Hepatocyte (in vitro differentiated cells): ENCODE results near the gene NETO1. TPM values are rescaled to one million over a fixed set of nuclear protein-coding genes. Genes with fewer than 3 reads are reported as not detected.

Source experiments
- DNase-seq: peaks from one replicate; pipeline ENCODE4 v3.0.0-alpha.2; 2016; ENCODE audit warnings: low spot score
- H2AFZ ChIP-seq: fragments of 200-600 bp; sonication (generic); 2 replicates; pipeline ENCODE4 v1.6.0; 2016; ENCODE audit warnings: antibody characterized with exemption, mild to moderate bottlenecking
- H3K27ac ChIP-seq: fragments of 200-600 bp; sonication (generic); 2 replicates; pipeline ENCODE4 v1.5.1; 2016; ENCODE audit warnings: mild to moderate bottlenecking
- H3K27me3 ChIP-seq: fragments of 200-600 bp; sonication (generic); 2 replicates; pipeline ENCODE4 v1.6.1; 2016
- H3K36me3 ChIP-seq: fragments of 200-600 bp; sonication (generic); replicated peaks from 2 replicates; pipeline ENCODE4 v1.5.1; 2016; ENCODE audit warnings: low read depth; ENCODE audit not compliant: insufficient read depth
- H3K4me1 ChIP-seq: fragments of 200-600 bp; sonication (generic); 2 replicates; pipeline ENCODE4 v1.5.1; 2016; ENCODE audit warnings: mild to moderate bottlenecking, moderate library complexity; ENCODE audit not compliant: insufficient read depth
- H3K4me2 ChIP-seq: fragments of 200-600 bp; sonication (generic); 2 replicates; pipeline ENCODE4 v1.6.0; 2016
- H3K4me3 ChIP-seq: fragments of 200-600 bp; sonication (generic); 2 replicates; pipeline ENCODE4 v1.5.1; 2016; ENCODE audit warnings: mild to moderate bottlenecking
- H3K79me2 ChIP-seq: fragments of 200-600 bp; sonication (generic); 2 replicates; pipeline ENCODE4 v1.6.0; 2017; ENCODE audit warnings: mild to moderate bottlenecking
- H3K9me2 ChIP-seq: fragments of 200-600 bp; sonication (generic); replicated peaks from 2 replicates; pipeline ENCODE4 v1.6.0; 2017; ENCODE audit warnings: mild to moderate bottlenecking; ENCODE audit not compliant: insufficient read depth
- H3K9me3 ChIP-seq: fragments of 200-600 bp; sonication (generic); 2 replicates; pipeline ENCODE4 v1.5.1; 2016; ENCODE audit warnings: low read depth, mild to moderate bottlenecking
- H4K20me1 ChIP-seq: fragments of 200-600 bp; sonication (generic); 2 replicates; pipeline ENCODE4 v1.6.0; 2016; ENCODE audit warnings: mild to moderate bottlenecking; ENCODE audit not compliant: insufficient read depth, poor library complexity, severe bottlenecking
- CTCF ChIP-seq: fragments of 200-600 bp; sonication (generic); IDR thresholded peaks from 2 replicates; pipeline ENCODE4 v1.5.1; 2016; ENCODE audit warnings: antibody characterized with exemption, mild to moderate bottlenecking; ENCODE audit not compliant: poor library complexity
- EZH2 ChIP-seq: fragments of 200-600 bp; sonication (generic); IDR thresholded peaks from 2 replicates; pipeline ENCODE4 v1.6.1; 2016; ENCODE audit warnings: antibody characterized with exemption, mild to moderate bottlenecking, borderline replicate concordance
- EZH2phosphoT487 ChIP-seq: fragments of 200-600 bp; sonication (generic); IDR thresholded peaks from one replicate; pipeline ENCODE4 v1.6.1; 2018; ENCODE audit warnings: antibody characterized with exemption, mild to moderate bottlenecking, low read depth, moderate library complexity; ENCODE audit not compliant: unreplicated experiment, severe bottlenecking
- WGBS: methylation state at CpG from one replicate; pipeline ENCODE4 v1.1.6; 2016; ENCODE audit warnings: low lambda C conversion rate; ENCODE audit errors: missing lambda C conversion rate; 5-methylcytosine and 5-hydroxymethylcytosine counted together
- polyA plus RNA-seq: library from polyadenylated mRNA; unstranded; fragments of >200 nt; fragmentation: Nextera tagmentation; extraction: Ambion mirVana; gene quantifications from 2 replicates; pipeline ENCODE4 v1.2.1, GENCODE V29; 2016
- total RNA-seq: library from RNA; depleted of rRNA; stranded (reverse); fragments of >200 nt; gene quantifications from 2 replicates; pipeline ENCODE4 v1.2.3, GENCODE V29; 2014

Gene NETO1
- total and polyA plus RNA-seq, 2 experiments from 2014 or later: not detected

- H3K27ac ChIP-seq: no peak overlapping the region
- no peak overlapping the region for H2AFZ ChIP-seq
- no peaks in the 10 kb centered on the region for H3K36me3 ChIP-seq
- TF ChIP-seq EZH2 (no peak), EZH2phosphoT487 (no peak), CTCF (no peak)
- no peaks in the 10 kb centered on the region for H3K27me3 ChIP-seq
- no peaks in the 10 kb centered on the region for H3K9me3 ChIP-seq
- H4K20me1 ChIP-seq: no peaks in the 10 kb centered on the region
- no peak overlapping the region for H3K4me2 ChIP-seq
- no peaks in the 10 kb centered on the region for H3K79me2 ChIP-seq
- WGBS: 72% methylated on average over 3 of the region's 3 CpGs
- no peaks in the 10 kb centered on the region for H3K4me1 ChIP-seq
- no peak overlapping the region for H3K4me3 ChIP-seq
- DNase-seq: no peak
- no peaks in the 10 kb centered on the region for H3K9me2 ChIP-seq
These were observed 10.8 kb upstream of the NETO1 start for GRCh38 chr18:72878561-72878960.

GRCh38 chr18:72878143-72878542 is 10.4 kb upstream of the NETO1 start:
- WGBS: 63% methylated on average over 2 of the region's 2 CpGs
- Histone ChIP-seq H3K4me2 (no peak overlapping the region), H3K9me2 (no peaks in the 10 kb centered on the region), H3K27me3 (peaks cover 1% of the 10 kb centered on the region), H2AFZ (no peak overlapping the region), H3K9me3 (no peaks in the 10 kb centered on the region), H3K27ac (no peak overlapping the region), H3K36me3 (no peaks in the 10 kb centered on the region), H3K4me3 (no peak overlapping the region), H3K4me1 (no peaks in the 10 kb centered on the region), H3K79me2 (no peaks in the 10 kb centered on the region), H4K20me1 (no peaks in the 10 kb centered on the region)
- no peak for TF ChIP-seq EZH2phosphoT487
- TF ChIP-seq CTCF: no peak
- TF ChIP-seq EZH2: no peak
- no peak for DNase-seq

GRCh38 chr18:72871091-72871490 is 3.3 kb upstream of the NETO1 start:
- TF ChIP-seq EZH2: no peak
- no peak for TF ChIP-seq EZH2phosphoT487
- TF ChIP-seq CTCF: no peak
- Histone ChIP-seq H3K4me1 (peaks cover 8% of the 10 kb centered on the region), H2AFZ (no peak overlapping the region), H3K27ac (no peak overlapping the region), H4K20me1 (no peaks in the 10 kb centered on the region), H3K4me2 (no peak overlapping the region), H3K9me3 (no peaks in the 10 kb centered on the region), H3K79me2 (no peaks in the 10 kb centered on the region), H3K9me2 (no peaks in the 10 kb centered on the region), H3K4me3 (no peak overlapping the region), H3K27me3 (peaks cover 61% of the 10 kb centered on the region), H3K36me3 (no peaks in the 10 kb centered on the region)
- no peak for DNase-seq
- WGBS: 85% methylated on average over 5 of the region's 5 CpGs
